Tongue (tissue), 2 donors: ENCODE data around the gene MSANTD2. TPM values are rescaled to one million over a fixed set of nuclear protein-coding genes. Genes with fewer than 3 reads are reported as not detected.
A peak's percentile ranks its signal among the peaks of the same experiment; 100 is the strongest.

Source experiments
- DNase-seq: peaks from one replicate; pipeline ENCODE4 v3.0.0-alpha.2; 2015
- total RNA-seq: library from RNA; depleted of rRNA; stranded (reverse); fragments of >200 nt; gene quantifications from one replicate; pipeline ENCODE4 v1.2.3, GENCODE V29; 2014

MSANTD2 gene
- total RNA-seq, 1 donor from 2014 or later = 21.7 TPM

DNA sequence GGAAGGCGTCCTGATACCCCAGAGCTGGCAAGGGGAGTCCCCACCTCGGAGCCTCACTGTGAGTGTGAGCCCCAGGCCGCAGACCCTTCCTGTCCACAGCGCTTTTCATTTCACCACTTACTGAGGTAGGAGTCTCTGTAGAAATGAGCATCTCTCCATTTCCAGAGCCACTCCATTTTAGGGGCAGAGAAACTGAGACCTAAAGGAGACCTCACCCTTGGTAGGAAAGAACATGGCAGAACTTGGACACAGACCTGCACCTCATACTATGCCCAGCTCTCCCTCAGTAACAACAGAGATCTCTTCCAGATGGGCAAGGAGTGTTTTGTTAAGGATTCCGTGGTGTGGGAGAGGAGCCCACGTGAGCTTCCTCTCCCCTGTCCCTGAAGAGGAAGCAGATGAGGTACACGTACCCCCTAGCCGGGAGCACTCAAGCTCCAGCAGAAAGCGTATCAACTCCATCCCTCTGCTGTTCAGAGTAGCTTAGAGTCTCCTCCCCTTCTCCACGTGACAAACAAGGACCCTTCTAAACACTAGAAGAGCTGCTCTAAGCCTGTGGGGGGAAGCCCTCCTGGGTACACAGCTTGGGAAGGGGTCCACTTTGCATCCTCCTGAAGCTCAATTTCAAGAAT is 47.6 kb downstream of the MSANTD2 start:
- DNase-seq = no peak

- no peak for DNase-seq
Measured at GRCh38 chr11:124751741-124752470, 48.3 kb downstream of the MSANTD2 start, which contains the start of gene VSIG2. Gene VSIG2, minus strand, starts transcription at chr11:124752255. Its CDS starts 118 bp downstream, at chr11:124752137.

GRCh38 chr11:124751391-124751740 is 48.8 kb downstream of the MSANTD2 start:
- no peak for DNase-seq

- no peak for DNase-seq
Measured at GRCh38 chr11:124749912-124750311, 50.3 kb downstream of the MSANTD2 start.

- DNase-seq = no peak
Measured at GRCh38 chr11:124748481-124749343, 51.5 kb downstream of the MSANTD2 start.

- no peak for DNase-seq
Measured at GRCh38 chr11:124748100-124748418, 52.1 kb downstream of the MSANTD2 start.

GRCh38 chr11:124747406-124748099 is 52.7 kb downstream of the MSANTD2 start:
- no peak for DNase-seq

GRCh38 chr11:124746621-124747243 is 53.5 kb downstream of the MSANTD2 start:
- peak; percentile 31 for DNase-seq

DNA sequence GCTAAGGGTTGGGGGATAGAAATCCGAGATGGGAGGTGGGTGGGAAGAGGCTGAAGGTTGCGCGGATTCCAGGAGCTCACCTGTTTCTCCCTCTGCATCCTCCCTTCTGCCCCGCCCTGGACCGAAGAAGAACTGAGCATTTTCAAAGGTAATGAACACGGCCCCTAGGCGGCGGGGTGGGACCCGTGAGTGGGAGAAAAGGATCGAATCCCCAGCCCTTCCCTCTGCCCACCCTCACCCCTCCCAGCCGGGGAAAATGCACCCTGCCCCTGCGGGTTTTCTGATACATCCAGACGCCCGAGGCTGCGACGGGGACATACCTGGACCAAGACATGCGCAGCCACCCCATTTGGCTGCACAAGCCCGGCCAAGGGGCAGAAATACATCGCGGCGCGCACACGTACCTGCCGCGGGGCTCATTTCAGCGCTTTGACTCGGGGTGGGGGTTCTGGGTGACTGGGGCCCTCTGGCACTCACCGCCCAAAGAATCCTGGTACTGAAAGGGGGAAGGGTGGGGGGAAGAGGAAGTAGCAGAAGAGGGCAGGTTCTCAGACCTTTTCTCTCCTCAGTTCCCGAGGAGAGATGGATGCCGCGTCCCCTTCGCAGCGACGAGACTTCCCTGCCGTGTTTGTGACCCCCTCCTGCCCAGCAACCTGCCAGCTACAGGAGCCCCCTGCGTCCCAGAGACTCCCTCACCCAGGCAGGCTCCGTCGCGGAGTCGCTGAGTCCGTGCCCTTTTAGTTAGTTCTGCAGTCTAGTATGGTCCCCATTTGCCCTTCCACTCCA is 54.2 kb downstream of the MSANTD2 start:
- DNase-seq = no peak

DNA sequence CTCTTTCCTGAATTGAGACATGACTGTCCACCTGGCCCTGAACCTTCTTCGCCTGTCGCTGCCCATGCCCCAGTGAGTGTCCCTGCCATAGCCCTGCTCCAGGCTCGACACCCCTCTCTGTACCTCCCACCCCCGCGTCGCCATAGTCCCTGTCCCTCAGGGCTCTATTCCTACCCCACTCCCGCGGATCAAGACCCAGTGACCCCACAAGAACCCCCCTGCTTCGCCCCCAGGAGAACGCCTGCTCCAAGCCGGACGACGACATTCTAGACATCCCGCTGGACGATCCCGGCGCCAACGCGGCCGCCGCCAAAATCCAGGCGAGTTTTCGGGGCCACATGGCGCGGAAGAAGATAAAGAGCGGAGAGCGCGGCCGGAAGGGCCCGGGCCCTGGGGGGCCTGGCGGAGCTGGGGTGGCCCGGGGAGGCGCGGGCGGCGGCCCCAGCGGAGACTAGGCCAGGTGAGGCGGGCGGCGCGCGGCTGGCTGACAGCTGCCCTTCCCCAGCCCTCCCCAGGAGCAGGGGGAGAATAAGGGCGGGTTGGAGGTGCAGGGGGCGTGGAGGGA is 54.9 kb downstream of the MSANTD2 start:
- DNase-seq = no peak

- no peak for DNase-seq
Measured at GRCh38 chr11:124743050-124743449, 57.2 kb downstream of the MSANTD2 start.

GRCh38 chr11:124742555-124742954 is 57.7 kb downstream of the MSANTD2 start:
- DNase-seq = no peak

DNA sequence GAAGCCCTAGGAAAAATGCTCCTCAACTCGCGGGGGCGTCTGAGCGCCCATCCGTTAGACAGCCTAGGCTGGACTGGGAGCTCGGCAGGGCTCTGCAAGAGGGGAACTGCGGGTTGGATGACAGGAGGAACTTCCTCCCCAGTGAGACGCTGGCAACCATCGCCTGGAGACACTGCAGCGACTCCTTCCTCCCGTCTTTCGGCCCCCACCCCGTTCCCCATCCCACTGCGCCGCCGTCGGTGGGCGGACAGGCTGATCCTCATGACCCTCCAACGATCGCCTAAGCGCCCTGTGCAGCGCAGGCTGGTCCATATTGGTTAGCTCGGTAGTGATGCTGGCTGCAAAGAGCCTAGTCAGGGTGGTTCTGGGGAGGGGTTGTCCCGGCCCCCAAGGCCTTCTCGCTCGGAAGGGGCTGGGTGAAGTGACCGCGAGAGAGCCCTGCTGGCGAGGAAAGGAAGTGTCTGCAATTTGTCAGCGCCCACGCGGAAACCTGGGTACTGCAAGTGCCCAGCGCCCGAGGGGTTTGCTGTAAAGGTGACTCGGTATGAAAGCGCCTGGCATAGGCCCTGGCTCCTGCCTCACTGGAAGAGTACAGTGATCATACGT is 59.8 kb downstream of the MSANTD2 start:
- DNase-seq = no peak

- DNase-seq = peak; percentile 97
Measured at GRCh38 chr11:124739479-124740276, 60.5 kb downstream of the MSANTD2 start, which contains the start of gene NRGN. Gene NRGN, plus strand, starts transcription at chr11:124739942. Its CDS starts 143 bp downstream, at chr11:124740085.

DNA sequence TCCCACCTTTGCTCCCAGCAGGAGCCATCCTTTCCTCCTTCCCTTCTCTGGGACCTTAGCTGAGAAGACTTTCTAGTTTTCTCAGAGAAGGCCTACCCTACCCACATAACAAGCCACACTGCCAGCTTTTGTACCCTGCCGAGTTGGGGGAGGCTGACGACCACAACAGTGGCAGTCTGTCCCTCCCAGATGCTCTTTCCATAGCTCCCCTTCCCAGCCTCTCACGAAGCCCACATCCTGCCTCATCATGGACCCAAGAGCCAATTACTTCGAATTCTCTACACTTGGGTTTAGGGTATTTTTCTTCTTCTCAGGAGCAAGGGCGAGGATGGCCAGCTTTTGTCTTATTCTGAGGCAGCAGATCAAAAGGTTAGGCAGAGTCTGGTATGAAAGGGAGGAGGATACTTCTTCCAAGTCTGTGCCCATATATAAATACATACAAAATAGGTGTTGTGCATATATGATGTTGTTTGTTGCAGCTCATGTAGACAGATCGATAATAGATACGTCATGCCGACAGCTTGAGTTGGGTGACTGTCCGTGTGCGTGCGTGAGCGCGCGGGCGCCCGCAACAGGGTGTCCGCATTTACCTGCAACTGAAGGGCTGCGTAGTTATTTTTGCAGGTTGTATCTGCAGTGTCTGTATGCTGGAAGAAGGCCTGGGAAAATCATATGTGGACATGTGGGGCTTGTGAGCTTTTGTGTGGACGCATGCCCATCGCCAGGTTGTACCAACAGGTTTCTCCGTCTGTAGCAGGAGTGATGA is 61.3 kb downstream of the MSANTD2 start:
- no peak for DNase-seq

DNA sequence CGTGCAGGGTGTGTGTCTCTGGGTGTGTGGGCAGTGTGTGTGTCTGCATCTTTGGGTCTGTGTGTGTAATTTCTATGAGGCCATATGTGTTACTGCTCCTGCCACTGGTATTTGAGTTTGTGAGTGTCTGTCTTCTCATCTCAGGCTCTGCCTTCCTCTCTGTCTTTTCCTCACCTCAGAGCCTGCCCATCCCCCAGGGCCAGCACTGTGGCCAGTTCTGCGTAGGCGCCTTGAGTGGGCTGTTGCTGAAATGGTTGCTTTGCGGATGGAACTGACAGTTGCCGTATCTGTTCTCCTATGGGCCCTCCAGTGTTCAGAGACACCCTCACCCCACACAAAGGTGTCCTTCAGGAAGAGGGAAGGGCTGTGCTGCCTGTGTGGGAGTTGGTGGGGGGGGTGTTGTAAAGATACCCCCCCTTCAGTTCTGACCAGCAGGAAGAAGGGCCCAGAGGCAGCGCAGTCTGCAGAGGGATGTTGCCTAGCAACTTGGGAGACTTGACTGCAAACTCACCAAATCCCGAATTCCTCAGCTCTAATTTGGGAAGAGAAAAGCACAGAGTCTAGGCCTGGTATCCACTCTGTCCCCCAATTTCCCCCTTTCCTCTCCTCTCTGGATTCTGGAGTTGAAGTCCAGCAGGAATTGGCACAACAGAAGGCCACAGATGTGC is 62.4 kb downstream of the MSANTD2 start:
- no peak for DNase-seq

- DNase-seq = no peak
Measured at GRCh38 chr11:124736736-124737135, 63.5 kb downstream of the MSANTD2 start.

DNA sequence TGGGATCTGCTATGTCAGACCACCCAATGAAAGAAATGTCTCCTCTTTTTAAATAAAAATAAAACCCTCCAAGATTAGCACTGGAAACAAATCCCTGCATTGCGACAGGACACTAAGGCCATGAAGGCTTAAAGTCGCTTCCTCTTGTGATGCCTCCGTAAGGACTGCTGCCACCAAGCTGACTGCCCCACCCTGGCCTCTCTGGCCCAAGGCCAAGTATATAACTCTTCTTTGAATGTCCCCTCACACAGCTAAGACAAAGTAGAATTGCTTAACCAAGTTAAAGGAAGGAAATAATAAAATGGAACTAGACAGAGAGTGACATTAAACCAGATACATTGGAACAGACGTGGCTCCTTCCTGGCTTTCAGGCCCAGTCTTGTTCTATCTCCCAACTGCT is 68.0 kb downstream of the MSANTD2 start:
- no peak for DNase-seq
